H9 (cell line): ENCODE measurements around the gene FFAR4. TPM values are rescaled to one million over a fixed set of nuclear protein-coding genes. Genes with fewer than 3 reads are reported as not detected.

Source experiments
- DNase-seq: peaks from one replicate; pipeline ENCODE4 v3.0.0-alpha.2; 2017
- H2AFZ ChIP-seq: one replicate; pipeline ENCODE4 v1.6.1; 2013; ENCODE audit warnings: mild to moderate bottlenecking, low read length, control low read depth, moderate library complexity
- H2AK5ac ChIP-seq: 2 replicates; pipeline ENCODE4 v1.6.1; 2013; ENCODE audit warnings: low read length, control low read depth, mixed read lengths; ENCODE audit not compliant: insufficient read length
- H2BK120ac ChIP-seq: one replicate; pipeline ENCODE4 v1.6.1; 2013; ENCODE audit warnings: low read depth, mild to moderate bottlenecking, low read length, control low read depth, inconsistent platforms; ENCODE audit not compliant: poor library complexity, severe bottlenecking
- H2BK12ac ChIP-seq: 2 replicates; pipeline ENCODE4 v1.6.1; 2013; ENCODE audit warnings: low read length, control low read depth, mixed read lengths, low read depth; ENCODE audit not compliant: insufficient read length
- H2BK15ac ChIP-seq: 2 replicates; pipeline ENCODE4 v1.6.1; 2013; ENCODE audit warnings: low read depth, low read length, control low read depth
- H2BK20ac ChIP-seq: one replicate; pipeline ENCODE4 v1.6.1; 2013; ENCODE audit warnings: low read depth, mild to moderate bottlenecking, low read length, control low read depth, inconsistent platforms; ENCODE audit not compliant: poor library complexity, severe bottlenecking
- H2BK5ac ChIP-seq: 2 replicates; pipeline ENCODE4 v1.6.1; 2013; ENCODE audit warnings: low read length, control low read depth, mixed read lengths; ENCODE audit not compliant: insufficient read length
- H3K14ac ChIP-seq: 2 replicates; pipeline ENCODE4 v1.6.1; 2013; ENCODE audit warnings: low read length, control low read depth; ENCODE audit not compliant: insufficient read depth
- H3K18ac ChIP-seq: 2 replicates; pipeline ENCODE4 v1.6.1; 2013; ENCODE audit warnings: low read depth, mild to moderate bottlenecking, mixed read lengths, low read length, control low read depth; ENCODE audit not compliant: insufficient read length
- H3K23ac ChIP-seq: 2 replicates; pipeline ENCODE4 v1.6.1; 2013; ENCODE audit warnings: low read length, control low read depth, mixed read lengths, low read depth; ENCODE audit not compliant: insufficient read length
- H3K23me2 ChIP-seq: 2 replicates; pipeline ENCODE4 v1.6.1; 2013; ENCODE audit warnings: low read depth, mild to moderate bottlenecking, mixed read lengths, low read length, control low read depth; ENCODE audit not compliant: insufficient read length, poor library complexity, severe bottlenecking
- H3K27ac ChIP-seq: 2 replicates; pipeline ENCODE4 v1.5.1; 2013; ENCODE audit warnings: low read length, control low read depth, mixed read lengths, low read depth; ENCODE audit not compliant: insufficient read length
- H3K27me3 ChIP-seq: 2 replicates; pipeline ENCODE4 v1.6.1; 2013; ENCODE audit warnings: low read length, control low read depth, inconsistent platforms; ENCODE audit not compliant: insufficient read depth
- H3K4ac ChIP-seq: 2 replicates; pipeline ENCODE4 v1.6.1; 2013; ENCODE audit warnings: low read depth, mild to moderate bottlenecking, control low read depth, inconsistent platforms, low read length, moderate library complexity
- H3K4me1 ChIP-seq: 2 replicates; pipeline ENCODE4 v1.6.1; 2013; ENCODE audit warnings: low read length, control low read depth, inconsistent platforms; ENCODE audit not compliant: insufficient read depth
- H3K4me2 ChIP-seq: 2 replicates; pipeline ENCODE4 v1.6.1; 2013; ENCODE audit warnings: low read length, control low read depth, mixed read lengths; ENCODE audit not compliant: insufficient read length, insufficient read depth
- H3K56ac ChIP-seq: 2 replicates; pipeline ENCODE4 v1.6.1; 2013; ENCODE audit warnings: low read depth, mild to moderate bottlenecking, mixed read lengths, low read length, control low read depth; ENCODE audit not compliant: insufficient read length
- H3K79me1 ChIP-seq: 2 replicates; pipeline ENCODE4 v1.6.1; 2013; ENCODE audit warnings: low read depth, mild to moderate bottlenecking, moderate library complexity, low read length, control low read depth, inconsistent platforms; ENCODE audit not compliant: insufficient read depth, poor library complexity, severe bottlenecking
- H3K79me2 ChIP-seq: 2 replicates; pipeline ENCODE4 v1.6.1; 2013; ENCODE audit warnings: low read length, control low read depth, inconsistent platforms; ENCODE audit not compliant: insufficient read depth
- H3K9ac ChIP-seq: 2 replicates; pipeline ENCODE4 v1.6.1; 2013; ENCODE audit warnings: low read length, control low read depth, mixed read lengths; ENCODE audit not compliant: insufficient read length; ENCODE audit errors: extremely low read depth
- H3K9me3 ChIP-seq: one replicate; pipeline ENCODE4 v1.6.1; 2013; ENCODE audit warnings: low read depth, low read length, inconsistent platforms; ENCODE audit not compliant: control insufficient read depth
- H3T11ph ChIP-seq: one replicate; pipeline ENCODE4 v1.6.1; 2013; ENCODE audit warnings: mild to moderate bottlenecking, low read length, control low read depth, inconsistent platforms
- H4K20me1 ChIP-seq: one replicate; pipeline ENCODE4 v1.6.1; 2013; ENCODE audit not compliant: control insufficient read depth, insufficient read length, insufficient read depth
- H4K5ac ChIP-seq: 2 replicates; pipeline ENCODE4 v1.6.1; 2013; ENCODE audit warnings: low read depth, mild to moderate bottlenecking, mixed read lengths, low read length, control low read depth; ENCODE audit not compliant: insufficient read length
- H4K8ac ChIP-seq: replicated peaks from 2 replicates; pipeline ENCODE4 v1.6.1; 2013; ENCODE audit warnings: low read length, control low read depth, mixed read lengths, low read depth; ENCODE audit not compliant: insufficient read length
- H4K91ac ChIP-seq: 2 replicates; pipeline ENCODE4 v1.6.1; 2013; ENCODE audit warnings: low read depth, mild to moderate bottlenecking, moderate library complexity, mixed read lengths, low read length, control low read depth; ENCODE audit not compliant: insufficient read length
- H3K27ac Mint-ChIP-seq, 3 experiments: 2 replicates in 2 of 3; 3 replicates in 1 of 3; pipeline ENCODE4 v1.8.0; 2020 to 2021; ENCODE audit warnings: mixed read lengths in 3 of 3, mild to moderate bottlenecking in 1 of 3, moderate library complexity in 1 of 3
- H3K27me3 Mint-ChIP-seq: 2 replicates; pipeline ENCODE4 v1.8.0; 2021; ENCODE audit warnings: low read depth, mild to moderate bottlenecking, moderate library complexity, mixed read lengths
- H3K36me3 Mint-ChIP-seq, 3 experiments: 2 replicates in 2 of 3; 3 replicates in 1 of 3; pipeline ENCODE4 v1.8.0; 2020 to 2021; ENCODE audit warnings: low read depth in 3 of 3, mixed read lengths in 3 of 3; ENCODE audit not compliant: insufficient read depth in 1 of 3
- H3K4me1 Mint-ChIP-seq, 2 experiments: 2 replicates each; pipeline ENCODE4 v1.8.0; 2020; ENCODE audit warnings: mixed read lengths in 2 of 2
- H3K4me3 Mint-ChIP-seq, 2 experiments: 2 replicates in 1 of 2; 3 replicates in 1 of 2; pipeline ENCODE4 v1.8.0; 2020 to 2021; ENCODE audit warnings: mild to moderate bottlenecking in 2 of 2, mixed read lengths in 2 of 2, moderate library complexity in 1 of 2
- H3K9me3 Mint-ChIP-seq, 2 experiments: 2 replicates in 1 of 2; 3 replicates in 1 of 2; pipeline ENCODE4 v1.8.0; 2020; ENCODE audit warnings: mild to moderate bottlenecking in 2 of 2, mixed read lengths in 2 of 2, moderate library complexity in 1 of 2
- CTCF ChIP-seq: fragments of 200-600 bp; sonication (generic); conservative IDR thresholded peaks from 3 replicates; pipeline ENCODE4 v1.8.0; 2021; ENCODE audit warnings: antibody characterized with exemption, mild to moderate bottlenecking
- whole genome bisulfite sequencing: extraction: QIAGEN DNeasy Blood & Tissue Kit; methylation state at CpG from one replicate; pipeline ENCODE4 v1.1.7; 2013; ENCODE audit warnings: missing lambda C conversion rate, low lambda C conversion rate, mixed read lengths; ENCODE audit not compliant: insufficient read length; ENCODE audit errors: extremely low coverage; 5-methylcytosine and 5-hydroxymethylcytosine counted together
- total RNA-seq: library from RNA; stranded (reverse); gene quantifications from 2 replicates; pipeline ENCODE4 v1.2.1, GENCODE V29; 2021

Gene FFAR4
- total RNA-seq, 1 experiment from 2014 or later = not detected

GRCh38 chr10:93573051-93573909 is 6.8 kb downstream of the FFAR4 start:
- no peak for DNase-seq
- Histone ChIP-seq H3K23me2 (no peaks in the 10 kb centered on the region), H4K91ac (no peak overlapping the region), H4K20me1 (no peaks in the 10 kb centered on the region), H3K4ac (no peak overlapping the region), H3K4me2 (no peak overlapping the region), H4K5ac (no peak overlapping the region), H4K8ac (no peak overlapping the region), H3K56ac (no peak overlapping the region), H2BK12ac (no peak overlapping the region), H2BK15ac (no peak overlapping the region), H3T11ph (no peak overlapping the region), H3K9ac (no peak overlapping the region), H2AFZ (no peak overlapping the region), H2AK5ac (no peak overlapping the region), H3K23ac (no peak overlapping the region), H3K4me1 (no peaks in the 10 kb centered on the region), H3K79me1 (no peaks in the 10 kb centered on the region), H2BK5ac (no peak overlapping the region), H2BK20ac (no peak overlapping the region), H3K14ac (no peak overlapping the region), H3K27ac (no peak overlapping the region), H3K9me3 (no peaks in the 10 kb centered on the region), H3K79me2 (no peaks in the 10 kb centered on the region), H3K27me3 (peaks cover 25% of the 10 kb centered on the region), H3K18ac (no peak overlapping the region), H2BK120ac (no peak overlapping the region)
- Mint-ChIP-seq H3K4me1 (peaks cover 0 to 2% of the 10 kb centered on the region in 2 experiments; a peak in 2 of 4 replicates), H3K4me3 (no peak overlapping the region), H3K9me3 (no peaks in the 10 kb centered on the region), H3K27me3 (peaks cover 64% of the 10 kb centered on the region), H3K27ac (no peak overlapping the region), H3K36me3 (no peaks in the 10 kb centered on the region)
- no CpG with 5 or more reads among the region's 10 CpGs for WGBS
- no peak for TF ChIP-seq CTCF
